HEK293 (cell line): ENCODE data around the gene ACSL3.

ENCODE experiments used
- CTCF ChIA-PET: fragments of 350-600 bp; formaldehyde crosslinking; extraction: SDS; loops from one replicate; lab custom pipeline; 2021; ENCODE audit warnings: antibody characterized with exemption; lab: Yijun Ruan, JAX
- POLR2A ChIA-PET: fragments of 300-600 bp; formaldehyde crosslinking; extraction: SDS; loops from one replicate; lab custom pipeline; 2020; ENCODE audit warnings: antibody characterized with exemption, inconsistent platforms; lab: Yijun Ruan, JAX
- H3K27ac ChIP-seq: fragments of 200-500 bp; sonication (Bioruptor generic); 2 replicates; pipeline ENCODE4 v1.5.1; 2014; ENCODE audit warnings: low read depth, low read length, control low read depth, inconsistent platforms; ENCODE audit errors: extremely low read depth
- H3K36me3 ChIP-seq, 2 experiments: fragments of 200-500 bp in 1 of 2; sonication (Bioruptor generic) in 1 of 2; 1 replicate in 1 of 2; 2 replicates in 1 of 2; pipeline ENCODE4 v1.5.1; 2014 to 2017; ENCODE audit warnings: inconsistent platforms in 2 of 2, low read length in 2 of 2; ENCODE audit not compliant: control insufficient read depth in 2 of 2, insufficient read depth in 1 of 2
- H3K4me1 ChIP-seq: fragments of 200-500 bp; sonication (Bioruptor generic); 2 replicates; pipeline ENCODE4 v1.5.1; 2014; ENCODE audit warnings: mild to moderate bottlenecking, low read length, inconsistent platforms; ENCODE audit not compliant: control insufficient read depth, insufficient read depth
- H3K4me3 ChIP-seq: 2 replicates; pipeline ENCODE4 v1.5.1; 2011; ENCODE audit warnings: low read depth, mild to moderate bottlenecking, control low read depth, low read length, moderate library complexity
- H3K9me3 ChIP-seq: fragments of 200-500 bp; sonication (Bioruptor generic); 2 replicates; pipeline ENCODE4 v1.5.1; 2014; ENCODE audit warnings: low read depth, low read length, inconsistent platforms; ENCODE audit not compliant: control insufficient read depth, insufficient read depth
- ATF2 ChIP-seq: fragments of 450-650 bp; formaldehyde crosslinking; IDR thresholded peaks from 2 replicates; pipeline ENCODE4 v1.5.1; 2016; ENCODE audit warnings: missing biosample characterization, missing genetic modification characterization, low read depth
- ELK4 ChIP-seq: IDR thresholded peaks from 2 replicates; pipeline ENCODE4 v1.6.1; 2011; ENCODE audit warnings: mild to moderate bottlenecking, low read depth, low read length, borderline replicate concordance
- HOXD13 ChIP-seq: sonication (generic); formaldehyde crosslinking; IDR thresholded peaks from 2 replicates; pipeline ENCODE4 v1.8.0; 2022; ENCODE audit warnings: missing genetic modification reagents, borderline replicate concordance
- IKZF3 ChIP-seq: fragments of 450-650 bp; IDR thresholded peaks from 2 replicates; pipeline ENCODE4 v1.5.0; 2018; ENCODE audit warnings: missing biosample characterization, mild to moderate bottlenecking, missing genetic modification characterization, moderate library complexity
- INSM2 ChIP-seq: fragments of 450-650 bp; formaldehyde crosslinking; IDR thresholded peaks from 2 replicates; pipeline ENCODE4 v1.5.1; 2016; ENCODE audit warnings: missing biosample characterization, missing genetic modification characterization
- KLF8 ChIP-seq: fragments of 450-650 bp; formaldehyde crosslinking; IDR thresholded peaks from 2 replicates; pipeline ENCODE4 v1.5.1; 2016; ENCODE audit warnings: missing biosample characterization, missing genetic modification characterization
- PRDM6 ChIP-seq: fragments of 450-650 bp; formaldehyde crosslinking; IDR thresholded peaks from 2 replicates; pipeline ENCODE4 v1.5.1; 2017; ENCODE audit warnings: missing biosample characterization, missing genetic modification characterization
- SP7 ChIP-seq: fragments of 450-650 bp; formaldehyde crosslinking; IDR thresholded peaks from 2 replicates; pipeline ENCODE4 v1.5.1; 2016; ENCODE audit warnings: missing biosample characterization, missing genetic modification characterization
- ZBTB21 ChIP-seq: fragments of 450-650 bp; formaldehyde crosslinking; IDR thresholded peaks from 2 replicates; pipeline ENCODE4 v1.5.1; 2017; ENCODE audit warnings: missing biosample characterization, missing genetic modification characterization
- ZEB2 ChIP-seq: fragments of 450-650 bp; formaldehyde crosslinking; IDR thresholded peaks from 2 replicates; pipeline ENCODE4 v1.5.1; 2016; ENCODE audit warnings: missing biosample characterization, missing genetic modification characterization
- ZNF157 ChIP-seq: fragments of 450-650 bp; formaldehyde crosslinking; IDR thresholded peaks from 2 replicates; pipeline ENCODE4 v1.5.1; 2016; ENCODE audit warnings: missing biosample characterization, missing genetic modification characterization
- ZNF18 ChIP-seq: fragments of 450-650 bp; formaldehyde crosslinking; IDR thresholded peaks from 2 replicates; pipeline ENCODE4 v1.5.1; 2016; ENCODE audit warnings: missing biosample characterization, missing genetic modification characterization
- ZNF211 ChIP-seq: fragments of 450-650 bp; formaldehyde crosslinking; IDR thresholded peaks from 2 replicates; pipeline ENCODE4 v1.5.1; 2016; ENCODE audit warnings: low read depth, missing biosample characterization, missing genetic modification characterization
- ZNF302 ChIP-seq: fragments of 450-650 bp; formaldehyde crosslinking; IDR thresholded peaks from 2 replicates; pipeline ENCODE4 v1.5.1; 2016; ENCODE audit warnings: missing biosample characterization, missing genetic modification characterization, low read depth
- ZNF324 ChIP-seq: fragments of 450-650 bp; formaldehyde crosslinking; IDR thresholded peaks from 2 replicates; pipeline ENCODE4 v1.5.1; 2016; ENCODE audit warnings: missing biosample characterization, missing genetic modification characterization
- ZNF354C ChIP-seq: fragments of 450-650 bp; formaldehyde crosslinking; IDR thresholded peaks from 2 replicates; pipeline ENCODE4 v1.5.1; 2016; ENCODE audit warnings: missing biosample characterization, missing genetic modification characterization, low read depth, borderline replicate concordance
- ZNF37A ChIP-seq: fragments of 450-650 bp; IDR thresholded peaks from 2 replicates; pipeline ENCODE4 v1.5.1; 2018; ENCODE audit warnings: missing biosample characterization, missing genetic modification characterization
- ZNF391 ChIP-seq: fragments of 450-650 bp; formaldehyde crosslinking; IDR thresholded peaks from 2 replicates; pipeline ENCODE4 v1.5.1; 2016; ENCODE audit warnings: low read depth, missing biosample characterization, missing genetic modification characterization, borderline replicate concordance
- ZNF423 ChIP-seq: fragments of 450-650 bp; formaldehyde crosslinking; IDR thresholded peaks from 2 replicates; pipeline ENCODE4 v1.5.1; 2016; ENCODE audit warnings: missing biosample characterization, missing genetic modification characterization
- ZNF426 ChIP-seq: fragments of 450-650 bp; formaldehyde crosslinking; IDR thresholded peaks from 2 replicates; pipeline ENCODE4 v1.5.1; 2017; ENCODE audit warnings: missing biosample characterization, missing genetic modification characterization, mild to moderate bottlenecking, inconsistent platforms, moderate library complexity
- ZNF514 ChIP-seq: fragments of 450-650 bp; formaldehyde crosslinking; IDR thresholded peaks from 2 replicates; pipeline ENCODE4 v1.5.1; 2016; ENCODE audit warnings: missing biosample characterization, missing genetic modification characterization
- ZNF521 ChIP-seq: fragments of 450-650 bp; formaldehyde crosslinking; IDR thresholded peaks from 2 replicates; pipeline ENCODE4 v1.5.1; 2017; ENCODE audit warnings: missing biosample characterization, mild to moderate bottlenecking, missing genetic modification characterization
- ZNF571 ChIP-seq: fragments of 450-650 bp; formaldehyde crosslinking; IDR thresholded peaks from 2 replicates; pipeline ENCODE4 v1.5.0; 2017; ENCODE audit warnings: missing biosample characterization, missing genetic modification characterization
- ZNF660 ChIP-seq: fragments of 450-650 bp; IDR thresholded peaks from 2 replicates; pipeline ENCODE4 v1.5.1; 2018; ENCODE audit warnings: missing biosample characterization, mild to moderate bottlenecking, missing genetic modification characterization
- ZNF677 ChIP-seq: fragments of 450-650 bp; IDR thresholded peaks from 2 replicates; pipeline ENCODE4 v1.5.0; 2018; ENCODE audit warnings: missing biosample characterization, mild to moderate bottlenecking, missing genetic modification characterization, moderate library complexity
- ZNF692 ChIP-seq: fragments of 450-650 bp; formaldehyde crosslinking; IDR thresholded peaks from 2 replicates; pipeline ENCODE4 v1.5.1; 2016; ENCODE audit warnings: missing biosample characterization, missing genetic modification characterization
- ZNF701 ChIP-seq: fragments of 450-650 bp; formaldehyde crosslinking; IDR thresholded peaks from 2 replicates; pipeline ENCODE4 v1.5.1; 2016; ENCODE audit warnings: missing biosample characterization, missing genetic modification characterization
- ZNF768 ChIP-seq: fragments of 450-650 bp; formaldehyde crosslinking; IDR thresholded peaks from 2 replicates; pipeline ENCODE4 v1.5.1; 2018; ENCODE audit warnings: missing biosample characterization, mild to moderate bottlenecking, missing genetic modification characterization

ACSL3 gene

GRCh38 chr2:222828572-222828971, 32.3 kb upstream of the ACSL3 start:
- TF ChIP-seq INSM2 (tag by site-specific recombination) (no peak), ATF2 (tag by site-specific recombination) (no peak), SP7 (tag by site-specific recombination) (no peak), ZNF157 (tag by site-specific recombination) (no peak), ZNF514 (tag by site-specific recombination) (no peak), ZNF677 (tag by site-specific recombination) (no peak), ZNF571 (tag by site-specific recombination) (no peak), ZNF391 (tag by site-specific recombination) (no peak), ELK4 (no peak), ZNF18 (tag by site-specific recombination) (no peak), IKZF3 (tag by site-specific recombination) (no peak), ZNF768 (tag by site-specific recombination) (no peak), KLF8 (tag by site-specific recombination) (no peak), ZNF701 (no peak), ZNF354C (tag by site-specific recombination) (no peak), PRDM6 (tag by site-specific recombination) (no peak), ZNF423 (tag by site-specific recombination) (no peak), ZNF324 (no peak), ZNF426 (tag by site-specific recombination) (no peak)
- TF ChIP-seq, all 188 proteins: peak for 0
- Histone ChIP-seq H3K9me3 (no peaks in the 10 kb centered on the region), H3K4me1 (peaks cover 7% of the 10 kb centered on the region), H3K27ac (no peak overlapping the region), H3K4me3 (no peak overlapping the region), H3K36me3 (no peaks in the 10 kb centered on the region)
- ChIA-PET CTCF (no interaction called here), POLR2A (no interaction called here)

GRCh38 chr2:222830164-222830563, 30.7 kb upstream of the ACSL3 start:
- Histone ChIP-seq H3K36me3 (no peaks in the 10 kb centered on the region), H3K4me1 (peaks cover 14% of the 10 kb centered on the region), H3K4me3 (no peak overlapping the region), H3K9me3 (no peaks in the 10 kb centered on the region), H3K27ac (no peak overlapping the region)
- ChIA-PET POLR2A (no interaction called here), CTCF (no interaction called here)
- no peak for TF ChIP-seq ZNF37A (tag by site-specific recombination)
- no peak for TF ChIP-seq ZNF211
- TF ChIP-seq ZNF660 (tag by site-specific recombination), result no peak
- TF ChIP-seq HOXD13, result no peak
- no peak for TF ChIP-seq ZEB2 (tag by site-specific recombination)
- TF ChIP-seq ZNF302, result no peak
- no peak for TF ChIP-seq ZNF521 (tag by site-specific recombination)
- TF ChIP-seq ZNF354C (tag by site-specific recombination), result no peak
- no peak for TF ChIP-seq ZNF692
- no peak for TF ChIP-seq ZBTB21
